NT2/D1 (cell line): ENCODE measurements around the gene TCF4.

Experiments
- DNase-seq: peaks from one replicate; pipeline ENCODE4 v3.0.0-alpha.2; 2011; ENCODE audit warnings: low read depth, low spot score
- H3K27me3 ChIP-seq: 2 replicates; pipeline ENCODE4 v1.6.0; 2011; ENCODE audit warnings: mild to moderate bottlenecking; ENCODE audit not compliant: insufficient read length, insufficient read depth
- H3K36me3 ChIP-seq: 2 replicates; pipeline ENCODE4 v1.6.1; 2011; ENCODE audit warnings: mild to moderate bottlenecking, low read length, mixed read lengths; ENCODE audit not compliant: insufficient read depth, insufficient read length
- H3K4me1 ChIP-seq: 2 replicates; pipeline ENCODE4 v1.5.1; 2011; ENCODE audit not compliant: insufficient read depth, insufficient read length
- H3K4me3 ChIP-seq: 2 replicates; pipeline ENCODE4 v1.5.1; 2011; ENCODE audit warnings: low read depth; ENCODE audit not compliant: insufficient read length
- H3K9ac ChIP-seq: 2 replicates; pipeline ENCODE4 v1.6.0; 2011; ENCODE audit warnings: low read depth; ENCODE audit not compliant: insufficient read length
- H3K9me3 ChIP-seq: 2 replicates; pipeline ENCODE4 v1.5.1; 2011; ENCODE audit warnings: mild to moderate bottlenecking, low read length; ENCODE audit not compliant: insufficient read depth
- SUZ12 ChIP-seq: IDR thresholded peaks from 2 replicates; pipeline ENCODE4 v1.6.1; 2011; ENCODE audit not compliant: insufficient read length, insufficient read depth; ENCODE audit errors: extremely low read depth
- YY1 ChIP-seq: IDR thresholded peaks from 2 replicates; pipeline ENCODE4 v1.6.1; 2011; ENCODE audit not compliant: insufficient read length, insufficient read depth
- ZNF274 ChIP-seq: IDR thresholded peaks from 2 replicates; pipeline ENCODE4 v1.6.1; 2011; ENCODE audit warnings: mild to moderate bottlenecking, low read depth, low read length

TCF4 gene

GRCh38 chr18:55353806-55354205 lies 234.2 kb downstream of the TCF4 start:
- TF ChIP-seq YY1 (no peak), SUZ12 (no peak), ZNF274 (no peak)
- Histone ChIP-seq H3K4me3 (no peak overlapping the region), H3K9me3 (no peaks in the 10 kb centered on the region), H3K4me1 (no peaks in the 10 kb centered on the region), H3K9ac (no peak overlapping the region), H3K27me3 (peaks cover 37% of the 10 kb centered on the region), H3K36me3 (no peaks in the 10 kb centered on the region)
- DNase-seq, result no peak

- H3K4me3 ChIP-seq, result no peak overlapping the region
- no peaks in the 10 kb centered on the region for H3K36me3 ChIP-seq
- TF ChIP-seq SUZ12 (no peak), ZNF274 (no peak), YY1 (no peak)
- H3K4me1 ChIP-seq, result no peaks in the 10 kb centered on the region
- no peak for DNase-seq
- no peak overlapping the region for H3K9ac ChIP-seq
- H3K27me3 ChIP-seq, result peaks cover 37% of the 10 kb centered on the region
- H3K9me3 ChIP-seq, result no peaks in the 10 kb centered on the region
Measured at GRCh38 chr18:55353391-55353790, 234.6 kb downstream of the TCF4 start.

GRCh38 chr18:55351980-55352714 lies 235.8 kb downstream of the TCF4 start:
- Histone ChIP-seq H3K4me1 (no peaks in the 10 kb centered on the region), H3K4me3 (no peak overlapping the region), H3K27me3 (peaks cover 37% of the 10 kb centered on the region), H3K9ac (no peak overlapping the region), H3K9me3 (no peaks in the 10 kb centered on the region), H3K36me3 (no peaks in the 10 kb centered on the region)
- DNase-seq, result peak; percentile 49
- TF ChIP-seq ZNF274 (no peak), YY1 (no peak), SUZ12 (no peak)

- no peaks in the 10 kb centered on the region for H3K9me3 ChIP-seq
- no peaks in the 10 kb centered on the region for H3K4me1 ChIP-seq
- no peak for DNase-seq
- peaks cover 37% of the 10 kb centered on the region for H3K27me3 ChIP-seq
- H3K9ac ChIP-seq, result no peak overlapping the region
- H3K4me3 ChIP-seq, result no peak overlapping the region
- TF ChIP-seq YY1 (no peak), SUZ12 (no peak), ZNF274 (no peak)
- no peaks in the 10 kb centered on the region for H3K36me3 ChIP-seq
Measured at GRCh38 chr18:55351241-55351691, 236.7 kb downstream of the TCF4 start.

- Histone ChIP-seq H3K9ac (no peak overlapping the region), H3K27me3 (peaks cover 29% of the 10 kb centered on the region), H3K36me3 (no peaks in the 10 kb centered on the region), H3K9me3 (no peaks in the 10 kb centered on the region), H3K4me1 (no peaks in the 10 kb centered on the region), H3K4me3 (no peak overlapping the region)
- TF ChIP-seq ZNF274 (no peak), SUZ12 (no peak), YY1 (no peak)
- no peak for DNase-seq
Measured at GRCh38 chr18:55349685-55350084, 238.3 kb downstream of the TCF4 start.

GRCh38 chr18:55346961-55347740 lies 240.8 kb downstream of the TCF4 start:
- H3K4me3 ChIP-seq, result no peak overlapping the region
- no peaks in the 10 kb centered on the region for H3K4me1 ChIP-seq
- no peak overlapping the region for H3K9ac ChIP-seq
- H3K27me3 ChIP-seq, result peaks cover 11% of the 10 kb centered on the region
- no peak for TF ChIP-seq YY1
- no peak for TF ChIP-seq SUZ12
- no peak for TF ChIP-seq ZNF274
- H3K36me3 ChIP-seq, result no peaks in the 10 kb centered on the region
- no peaks in the 10 kb centered on the region for H3K9me3 ChIP-seq
- no peak for DNase-seq

- Histone ChIP-seq H3K4me1 (no peaks in the 10 kb centered on the region), H3K9me3 (no peaks in the 10 kb centered on the region), H3K27me3 (peaks cover 8% of the 10 kb centered on the region), H3K36me3 (no peaks in the 10 kb centered on the region), H3K4me3 (no peak overlapping the region), H3K9ac (no peak overlapping the region)
- no peak for DNase-seq
- TF ChIP-seq YY1, result no peak
Measured at GRCh38 chr18:55346387-55346786, 241.6 kb downstream of the TCF4 start.
